ENCODE measurements around the gene CYTH2.

CYTH2 gene

GRCh38 chr19:48445606-48446481, 23.3 kb upstream of the CYTH2 start, which contains the start of gene GRWD1 (continued):
- TF ChIP-seq AEBP2 (tag by site-specific recombination; IDR thresholded peaks at IDR 0.05; ENCODE audit: borderline replicate concordance) (no peak), ZNF138 (tag by site-specific recombination; IDR thresholded peaks at IDR 0.05; ENCODE audit: borderline replicate concordance) (no peak), GLI2 (tag by site-specific recombination; IDR thresholded peaks at IDR 0.05; ENCODE audit: borderline replicate concordance, low read depth) (no peak), ZNF610 (tag by site-specific recombination; IDR thresholded peaks at IDR 0.05; ENCODE audit: borderline replicate concordance) (no peak), ZNF449 (tag by site-specific recombination; IDR thresholded peaks at IDR 0.05) (no peak), ZNF76 (tag by site-specific recombination; IDR thresholded peaks at IDR 0.05; ENCODE audit: borderline replicate concordance, low read depth) (peak; percentile 92), ZNF280C (tag by site-specific recombination; IDR thresholded peaks at IDR 0.05) (no peak), ZNF830 (tag by site-specific recombination; IDR thresholded peaks at IDR 0.05; ENCODE audit: low read depth) (no peak), ZNF221 (tag by site-specific recombination; IDR thresholded peaks at IDR 0.05; ENCODE audit: borderline replicate concordance) (no peak), ZSCAN30 (tag by site-specific recombination; IDR thresholded peaks at IDR 0.05) (peak; percentile 46; the same call in 1 of the 2 replicates), ZSCAN18 (tag by site-specific recombination; IDR thresholded peaks at IDR 0.05) (peak; percentile 25; the same call in 1 of the 2 replicates), YY1 (tag by site-specific recombination; IDR thresholded peaks at IDR 0.05) (peak; percentile 88; the same call in 1 of the 2 replicates), ZBTB20 (tag by site-specific recombination; IDR thresholded peaks at IDR 0.05) (no peak), ZNF132 (tag by site-specific recombination; IDR thresholded peaks at IDR 0.05; ENCODE audit: borderline replicate concordance) (no peak), SP7 (tag by site-specific recombination; IDR thresholded peaks at IDR 0.05) (peak; percentile 30; the same call in 1 of the 2 replicates), ZNF600 (tag by site-specific recombination; IDR thresholded peaks at IDR 0.05) (no peak), ZNF155 (tag by site-specific recombination; IDR thresholded peaks at IDR 0.05) (no peak), REST (tag by site-specific recombination; IDR thresholded peaks at IDR 0.05) (no peak), KLF16 (tag by site-specific recombination; IDR thresholded peaks at IDR 0.05) (peak; percentile 52), INSM2 (tag by site-specific recombination; IDR thresholded peaks at IDR 0.05) (no peak), ZNF394 (tag by site-specific recombination; IDR thresholded peaks at IDR 0.05; ENCODE audit: borderline replicate concordance) (peak; percentile 97), ZNF580 (tag by site-specific recombination; IDR thresholded peaks at IDR 0.05) (peak; percentile 79)

All from HEK293 (cell line).